Activated T-helper 1 cell treated with anti-CD3 and anti-CD28 coated beads, Interleukin-12 subunit alpha, Interleukin-12 subunit beta, Interleukin-2, Interleukin-4 antibody, amounts not matched to agents 30 ng/mL and 10 ng/mL and 1 ng/mL, durations not matched to agents 14 hours and 24 hours and 36 hours (primary cell): ENCODE results near the gene CYB5RL. TPM values are rescaled to one million over a fixed set of nuclear protein-coding genes. Genes with fewer than 3 reads are reported as not detected.
"Not testable (repeated sequence)": the region's sequence is repeated elsewhere in the genome, so short reads cannot be mapped to it uniquely, and the experiment has no call there.

Source experiments
- DNase-seq: peaks from one replicate; pipeline ENCODE4 v3.0.0; 2021; ENCODE audit warnings: low spot score
- H3K27ac Mint-ChIP-seq: one replicate; pipeline ENCODE4 v1.8.0; 2021; ENCODE audit warnings: mild to moderate bottlenecking, mixed read lengths
- H3K27me3 Mint-ChIP-seq: one replicate; pipeline ENCODE4 v1.8.0; 2022; ENCODE audit warnings: mild to moderate bottlenecking, moderate library complexity, mixed read lengths; ENCODE audit not compliant: insufficient read depth
- H3K36me3 Mint-ChIP-seq: one replicate; pipeline ENCODE4 v1.8.0; 2021; ENCODE audit warnings: low read depth, mixed read lengths
- H3K4me1 Mint-ChIP-seq: one replicate; pipeline ENCODE4 v1.8.0; 2021; ENCODE audit warnings: low read depth, mixed read lengths
- H3K4me3 Mint-ChIP-seq: one replicate; pipeline ENCODE4 v1.8.0; 2021; ENCODE audit warnings: mild to moderate bottlenecking, moderate library complexity, mixed read lengths
- H3K9me3 Mint-ChIP-seq: one replicate; pipeline ENCODE4 v1.8.0; 2021; ENCODE audit warnings: mixed read lengths
- intact Hi-C: fragments of 100-400 bp; cut with micrococcal nuclease; formaldehyde crosslinking; loops from one replicate; pipeline ENCODE4 v1.15.1; 2024
- total RNA-seq: library from RNA; stranded (reverse); gene quantifications from 2 replicates; pipeline ENCODE4 v1.2.3, GENCODE V29; 2022

The CYB5RL gene
- total RNA-seq, 1 donor from 2014 or later, result 8.3 TPM

GRCh38 chr1:54172614-54173599, 26.9 kb downstream of the CYB5RL start:
- Mint-ChIP-seq H3K36me3 (peaks cover 2% of the 10 kb centered on the region), H3K27me3 (peaks cover 1% of the 10 kb centered on the region), H3K9me3 (no peaks in the 10 kb centered on the region), H3K4me3 (no peak overlapping the region), H3K27ac (no peak overlapping the region), H3K4me1 (peaks cover 13% of the 10 kb centered on the region)
- intact Hi-C loops, result no loop called here
- no peak for DNase-seq

GRCh38 chr1:54171606-54172005, 28.2 kb downstream of the CYB5RL start:
- Mint-ChIP-seq H3K4me1 (peaks cover 13% of the 10 kb centered on the region), H3K9me3 (no peaks in the 10 kb centered on the region), H3K27me3 (peaks cover 1% of the 10 kb centered on the region), H3K4me3 (no peak overlapping the region), H3K36me3 (peaks cover 2% of the 10 kb centered on the region), H3K27ac (no peak overlapping the region)
- intact Hi-C loops, result no loop called here
- no peak for DNase-seq

- DNase-seq, result no peak
- Mint-ChIP-seq H3K27me3 (peaks cover 1% of the 10 kb centered on the region), H3K4me1 (peaks cover 13% of the 10 kb centered on the region), H3K4me3 (no peak overlapping the region), H3K27ac (no peak overlapping the region), H3K36me3 (peaks cover 2% of the 10 kb centered on the region), H3K9me3 (no peaks in the 10 kb centered on the region)
- intact Hi-C loops, result no loop called here
These were observed 28.8 kb downstream of the CYB5RL start for GRCh38 chr1:54171016-54171415.

GRCh38 chr1:54169068-54169467, 30.8 kb downstream of the CYB5RL start:
- Mint-ChIP-seq H3K9me3 (no peaks in the 10 kb centered on the region), H3K36me3 (no peaks in the 10 kb centered on the region)
- intact Hi-C loops, result no loop called here

GRCh38 chr1:54168206-54168965, 31.4 kb downstream of the CYB5RL start:
- DNase-seq, result no peak
- no peaks in the 10 kb centered on the region for H3K36me3 Mint-ChIP-seq
- peaks cover 13% of the 10 kb centered on the region for H3K4me1 Mint-ChIP-seq
- intact Hi-C loops, result no loop called here
- H3K27ac Mint-ChIP-seq, result no peak overlapping the region
- no peaks in the 10 kb centered on the region for H3K9me3 Mint-ChIP-seq
- peaks cover 1% of the 10 kb centered on the region for H3K27me3 Mint-ChIP-seq
- H3K4me3 Mint-ChIP-seq, result no peak overlapping the region

More at GRCh38 chr1:54169068-54169467, 30.8 kb downstream of the CYB5RL start:
- peaks cover 1% of the 10 kb centered on the region for H3K27me3 Mint-ChIP-seq
- no peak for DNase-seq
- H3K4me1 Mint-ChIP-seq, result peaks cover 13% of the 10 kb centered on the region
- no peak overlapping the region for H3K27ac Mint-ChIP-seq
- H3K4me3 Mint-ChIP-seq, result no peak overlapping the region

- intact Hi-C loops, result no loop called here
- DNase-seq, result no peak
- no peaks in the 10 kb centered on the region for H3K36me3 Mint-ChIP-seq
- H3K4me3 Mint-ChIP-seq, result no peak overlapping the region
- H3K9me3 Mint-ChIP-seq, result no peaks in the 10 kb centered on the region
- H3K27ac Mint-ChIP-seq, result no peak overlapping the region
- peaks cover 1% of the 10 kb centered on the region for H3K27me3 Mint-ChIP-seq
- H3K4me1 Mint-ChIP-seq, result peaks cover 13% of the 10 kb centered on the region
These were observed 32.2 kb downstream of the CYB5RL start for GRCh38 chr1:54167422-54168139.

- H3K4me1 Mint-ChIP-seq, DNase-seq, intact Hi-C loops, H3K4me3 Mint-ChIP-seq, H3K9me3 Mint-ChIP-seq, H3K36me3 Mint-ChIP-seq, H3K27ac Mint-ChIP-seq, H3K27me3 Mint-ChIP-seq: not testable (repeated sequence)
These were observed 33.5 kb downstream of the CYB5RL start for GRCh38 chr1:54166357-54166756.

- Mint-ChIP-seq H3K4me3 (no peak overlapping the region), H3K27ac (no peak overlapping the region), H3K27me3 (peaks cover 1% of the 10 kb centered on the region), H3K4me1 (no peaks in the 10 kb centered on the region), H3K9me3 (no peaks in the 10 kb centered on the region), H3K36me3 (no peaks in the 10 kb centered on the region)
- intact Hi-C loops, result no loop called here
- DNase-seq, result no peak
These were observed 34.7 kb downstream of the CYB5RL start for GRCh38 chr1:54165146-54165545.

- H3K9me3 Mint-ChIP-seq, result no peaks in the 10 kb centered on the region
- H3K27me3 Mint-ChIP-seq, result no peaks in the 10 kb centered on the region
- H3K36me3 Mint-ChIP-seq, result no peaks in the 10 kb centered on the region
- intact Hi-C loops, result no loop called here
- no peaks in the 10 kb centered on the region for H3K4me1 Mint-ChIP-seq
- no peak overlapping the region for H3K4me3 Mint-ChIP-seq
- no peak overlapping the region for H3K27ac Mint-ChIP-seq
- no peak for DNase-seq
These were observed 36.3 kb downstream of the CYB5RL start for GRCh38 chr1:54163573-54163972.

GRCh38 chr1:54163051-54163450, 36.8 kb downstream of the CYB5RL start:
- Mint-ChIP-seq H3K4me1 (no peaks in the 10 kb centered on the region), H3K4me3 (no peak overlapping the region), H3K27me3 (no peaks in the 10 kb centered on the region), H3K27ac (no peak overlapping the region), H3K36me3 (no peaks in the 10 kb centered on the region), H3K9me3 (no peaks in the 10 kb centered on the region)
- intact Hi-C loops, result no loop called here
- DNase-seq, result no peak

GRCh38 chr1:54161495-54162168, 38.2 kb downstream of the CYB5RL start:
- Mint-ChIP-seq H3K4me1 (no peaks in the 10 kb centered on the region), H3K27ac (no peak overlapping the region), H3K4me3 (no peak overlapping the region), H3K9me3 (no peaks in the 10 kb centered on the region), H3K36me3 (no peaks in the 10 kb centered on the region), H3K27me3 (no peaks in the 10 kb centered on the region)
- intact Hi-C loops, result no loop called here
- DNase-seq, result no peak

- Mint-ChIP-seq H3K9me3 (no peaks in the 10 kb centered on the region), H3K4me3 (no peak overlapping the region), H3K27me3 (no peaks in the 10 kb centered on the region), H3K36me3 (no peaks in the 10 kb centered on the region), H3K27ac (no peak overlapping the region), H3K4me1 (no peaks in the 10 kb centered on the region)
- no peak for DNase-seq
- intact Hi-C loops, result no loop called here
These were observed 39.5 kb downstream of the CYB5RL start for GRCh38 chr1:54160351-54160750.
